Esophagus mucosa (tissue), 1 donor: ENCODE data around the gene CDHR2. TPM values are rescaled to one million over a fixed set of nuclear protein-coding genes. Genes with fewer than 3 reads are reported as not detected.
A peak's percentile ranks its signal among the peaks of the same experiment; 100 is the strongest.

Source experiments
- ATAC-seq: fragments of 200-7000 bp; cut with Tn5 transposase; one replicate; pipeline ENCODE4 v1.9.1; 2020
- total RNA-seq: library from RNA; stranded (reverse); gene quantifications from one replicate; pipeline ENCODE4 v1.2.4, GENCODE V29; 2023
- donor health status: DM: yes; HTN: yes; CAD: no.

CDHR2 gene
- total RNA-seq, 1 donor from 2014 or later, result not detected

DNA sequence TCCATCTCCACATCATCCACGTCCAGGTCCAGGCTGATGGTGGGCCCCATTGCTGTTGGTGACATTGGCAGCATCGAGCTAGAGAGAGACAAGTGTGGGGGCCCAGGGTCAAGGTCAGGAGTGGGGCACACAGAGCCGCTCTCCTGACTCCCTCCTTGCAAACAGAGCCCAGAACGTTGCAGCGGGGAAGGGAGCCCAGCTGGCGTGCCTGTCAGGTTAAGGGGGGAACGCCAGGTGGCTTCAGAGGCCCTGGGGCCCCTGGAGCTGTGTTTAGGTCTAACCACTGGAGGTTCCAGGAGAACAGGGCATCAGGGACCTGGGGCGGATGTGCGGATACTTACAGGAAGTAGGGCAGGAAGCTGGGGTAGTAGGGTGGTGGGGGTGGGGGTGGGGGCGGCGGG, 19.4 kb upstream of the CDHR2 start:
- no peak for ATAC-seq

- no peak for ATAC-seq
Observed at GRCh38 chr5:176530393-176530982, 18.7 kb upstream of the CDHR2 start.

GRCh38 chr5:176530983-176531901, 17.9 kb upstream of the CDHR2 start:
- no peak for ATAC-seq

- no peak for ATAC-seq
Observed at GRCh38 chr5:176531902-176532493, 17.1 kb upstream of the CDHR2 start.

DNA sequence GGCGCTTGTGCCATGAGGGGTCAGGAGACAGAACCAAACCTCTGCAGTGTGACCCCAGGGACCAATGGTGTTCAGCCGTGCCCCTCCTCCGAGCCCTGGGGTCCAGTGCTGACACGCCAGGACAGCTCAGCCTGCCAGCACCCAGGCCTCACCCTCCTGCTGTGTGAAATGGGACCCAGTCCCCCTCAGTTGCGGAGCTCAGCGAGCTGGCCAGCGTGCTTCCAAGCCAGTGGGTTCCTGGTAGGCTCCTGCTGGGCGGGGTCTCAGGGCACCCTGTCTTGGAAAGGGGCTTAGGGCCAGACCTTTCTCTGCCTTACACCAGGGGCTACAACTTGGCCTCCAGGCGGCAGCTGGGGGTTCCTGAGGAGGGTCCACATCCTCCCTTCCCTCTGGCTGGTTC, 16.3 kb upstream of the CDHR2 start:
- no peak for ATAC-seq

GRCh38 chr5:176533390-176533789, 15.8 kb upstream of the CDHR2 start:
- no peak for ATAC-seq

DNA sequence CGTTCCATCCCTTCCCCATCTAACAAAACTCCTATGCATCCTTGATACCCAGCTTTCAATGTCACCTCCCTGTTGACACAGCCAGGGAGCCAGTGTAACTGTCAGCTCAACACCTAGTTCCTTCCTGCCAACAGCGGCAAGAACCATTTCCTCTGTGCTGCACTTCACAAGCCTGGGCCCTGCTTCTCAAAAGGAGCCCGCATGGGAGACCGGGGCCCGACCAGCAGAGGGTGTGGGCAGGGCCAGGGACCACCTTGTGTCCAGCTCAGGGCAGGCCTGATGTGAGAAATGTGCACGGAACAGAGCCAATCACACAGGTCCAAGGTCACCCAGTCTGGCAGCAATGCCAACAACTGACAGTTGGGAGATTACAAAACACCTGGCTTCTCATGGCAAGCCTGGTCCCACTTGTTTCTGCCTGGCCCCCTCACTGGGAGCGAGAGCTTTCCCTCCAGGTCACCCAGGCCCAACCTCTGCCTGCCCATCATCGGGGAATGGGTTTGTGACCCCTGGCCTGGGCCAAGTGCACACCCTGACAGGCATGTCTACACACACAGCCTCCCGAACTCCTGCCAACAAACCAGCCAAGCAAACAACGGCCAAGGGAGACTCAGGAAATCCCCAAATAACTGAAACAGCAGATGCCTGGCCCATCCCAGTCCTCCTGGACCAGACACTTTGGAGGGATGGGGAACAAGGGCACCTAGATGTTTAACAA, 15.1 kb upstream of the CDHR2 start:
- no peak for ATAC-seq

GRCh38 chr5:176534640-176535039, 14.5 kb upstream of the CDHR2 start:
- ATAC-seq, result no peak

- peak; percentile 24 for ATAC-seq
Observed at GRCh38 chr5:176535101-176535663, 14.0 kb upstream of the CDHR2 start.

GRCh38 chr5:176535664-176536131, 13.4 kb upstream of the CDHR2 start:
- no peak for ATAC-seq

DNA sequence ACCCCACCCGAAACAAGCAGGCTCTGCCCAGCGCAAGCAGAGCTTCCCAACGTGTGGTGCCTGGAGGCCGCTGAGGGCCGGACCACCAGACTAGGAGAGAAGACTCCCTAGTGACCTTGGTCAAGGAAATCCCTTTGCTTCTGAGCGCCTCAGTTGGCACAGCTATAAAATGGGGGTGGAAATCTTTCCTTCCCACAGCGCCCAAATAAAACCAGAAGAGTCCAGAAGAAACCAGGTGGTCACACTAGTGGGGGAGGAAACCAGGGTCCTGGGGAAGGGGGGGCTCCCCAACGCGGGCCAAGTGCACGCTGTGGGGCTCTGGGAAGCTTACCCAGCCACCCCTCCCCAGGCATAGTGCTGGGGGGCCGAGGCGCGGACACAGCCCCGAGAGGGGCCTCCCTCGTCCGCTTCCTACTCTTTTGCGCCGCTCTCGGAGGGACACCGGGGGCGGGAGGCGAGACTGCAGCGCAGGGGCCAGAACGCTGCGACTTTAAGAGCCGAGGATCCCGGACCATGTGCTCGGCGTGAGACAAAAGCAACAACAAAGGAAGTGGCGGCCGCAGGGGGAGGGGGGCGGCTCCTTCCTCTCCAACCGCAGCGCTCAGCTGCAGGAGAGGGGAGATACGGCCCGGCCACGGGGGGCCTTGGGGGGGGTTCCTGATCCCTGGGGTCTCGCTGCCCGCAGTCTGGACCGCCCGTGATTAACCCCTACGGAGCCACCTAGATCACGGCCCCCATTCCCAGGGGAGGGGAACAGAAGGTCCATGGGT, 12.8 kb upstream of the CDHR2 start:
- peak; percentile 36 for ATAC-seq

- ATAC-seq, result peak; percentile 78
Observed at GRCh38 chr5:176536902-176537553, 12.1 kb upstream of the CDHR2 start, which contains the start of gene RNF44. TSS of gene RNF44 (minus strand) at chr5:176537402. CDS start at chr5:176532472, 4,930 bp downstream.

- peak; percentile 86 for ATAC-seq
Observed at GRCh38 chr5:176537554-176538229, 11.4 kb upstream of the CDHR2 start.

DNA sequence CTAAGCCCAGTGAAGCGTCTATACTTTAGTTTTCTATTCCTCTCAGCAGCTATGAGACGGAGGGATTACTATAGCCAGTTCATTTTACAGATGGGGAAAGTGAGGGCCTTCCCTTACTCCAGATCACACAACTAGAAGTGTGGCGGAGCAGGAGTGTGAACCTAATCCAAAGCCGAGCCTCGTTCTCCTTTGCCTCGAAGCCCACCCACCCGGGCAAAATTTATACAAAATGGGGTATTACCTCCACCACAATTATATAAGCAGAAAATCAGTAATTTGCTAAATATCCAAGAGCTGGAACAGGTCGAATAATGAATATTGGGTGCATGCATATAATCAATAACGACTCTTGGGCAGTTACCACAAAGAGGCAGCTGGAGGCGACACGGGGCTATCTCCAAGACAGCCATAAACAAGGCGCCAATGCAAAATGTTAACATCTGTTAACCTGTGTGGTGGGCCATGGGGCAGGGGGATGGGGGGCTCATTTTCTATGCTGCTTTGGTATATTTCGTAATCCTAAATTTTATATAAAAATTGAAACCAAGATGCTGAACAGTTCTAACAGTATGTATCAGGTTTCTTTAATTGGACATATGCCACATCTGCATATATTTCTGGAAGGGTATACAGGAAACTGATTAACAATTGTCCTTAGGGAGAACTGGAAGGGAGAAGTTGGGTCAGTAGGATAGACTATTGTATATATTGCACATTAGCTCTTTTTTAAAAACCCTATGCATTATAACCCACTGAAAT, 10.7 kb upstream of the CDHR2 start:
- no peak for ATAC-seq

- ATAC-seq, result no peak
Observed at GRCh38 chr5:176538989-176539384, 10.2 kb upstream of the CDHR2 start.

DNA sequence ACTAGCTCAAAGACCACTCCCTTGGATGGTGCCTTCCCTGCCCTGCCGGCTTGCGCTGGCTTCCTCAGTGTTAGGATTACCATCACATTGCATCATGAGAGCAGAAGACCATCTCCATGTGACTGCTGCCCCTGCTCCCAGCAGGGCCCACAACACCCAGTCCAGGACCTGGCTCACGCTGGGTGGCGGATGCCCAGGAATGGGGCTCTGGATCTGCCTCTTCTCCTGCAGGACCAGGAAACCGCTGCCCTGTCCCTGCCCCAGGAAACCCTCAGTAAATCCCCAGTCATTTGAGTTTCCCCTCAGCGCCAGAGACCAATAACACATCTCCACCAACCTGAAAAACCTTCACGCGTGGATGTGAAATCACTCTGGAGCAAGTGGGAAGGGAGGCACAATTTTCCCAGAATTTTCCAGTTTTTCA, 8.7 kb upstream of the CDHR2 start:
- no peak for ATAC-seq

- ATAC-seq, result no peak
Observed at GRCh38 chr5:176540956-176541337, 8.2 kb upstream of the CDHR2 start.

DNA sequence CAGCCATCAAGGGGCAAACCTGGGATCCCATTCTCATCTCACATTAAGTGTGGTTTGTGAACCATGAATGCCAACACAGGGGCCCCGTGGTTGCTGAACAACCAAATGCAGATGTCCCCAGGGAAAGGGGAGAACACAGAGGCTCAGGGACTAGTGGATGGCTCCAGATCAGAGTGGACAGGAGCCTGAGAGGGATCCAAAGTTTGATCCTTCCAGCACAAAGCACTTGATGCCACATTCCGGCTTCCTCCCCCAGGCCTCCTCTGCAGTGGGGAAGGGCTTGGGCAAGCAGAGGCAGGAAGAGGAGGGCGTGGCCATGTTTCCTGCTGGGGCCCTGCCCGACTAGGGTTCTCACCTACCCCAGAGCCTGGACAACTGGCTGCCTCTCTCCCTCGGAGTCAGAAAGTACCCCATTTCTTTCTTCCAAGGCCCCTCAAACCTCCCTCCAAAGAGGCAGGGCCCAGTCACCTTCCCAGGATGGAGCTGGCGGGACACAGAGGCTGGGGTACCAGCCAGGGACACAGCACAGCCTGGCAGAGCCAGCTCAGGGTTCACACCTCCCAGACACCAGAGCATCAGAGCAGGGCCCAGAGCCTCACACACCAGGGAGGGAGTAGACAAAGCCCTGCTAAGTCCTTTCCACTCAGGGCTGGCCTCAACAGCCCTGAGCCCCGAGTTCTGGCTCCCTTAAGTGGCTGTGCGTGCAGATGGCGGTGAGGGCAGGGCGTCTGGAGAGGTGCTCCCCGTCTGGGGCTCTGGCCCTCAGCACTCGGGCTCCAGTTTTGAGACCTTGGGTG, 7.6 kb upstream of the CDHR2 start:
- ATAC-seq, result peak; percentile 26

- ATAC-seq, result no peak
Observed at GRCh38 chr5:176542135-176542595, 7.0 kb upstream of the CDHR2 start.
